Right atrium auricular region (tissue), 2 donors: ENCODE data around the gene RAP1GAP. TPM values are rescaled to one million over a fixed set of nuclear protein-coding genes. Genes with fewer than 3 reads are reported as not detected.

Experiments used
- DNase-seq: peaks from one replicate; pipeline ENCODE4 v3.0.0-alpha.2; 2019; ENCODE audit warnings: low spot score
- H3K27ac ChIP-seq, 2 donors: fragments of 200-600 bp; sonication (generic); 1 replicate in 1 of 2; 2 replicates in 1 of 2; pipeline ENCODE4 v1.5.1; 2016 to 2019
- H3K27me3 ChIP-seq, 2 donors: fragments of 200-600 bp; sonication (generic); one replicate each; pipeline versions ENCODE4 v1.5.1 to v1.6.0; 2017 to 2019
- H3K36me3 ChIP-seq: fragments of 200-600 bp; sonication (generic); one replicate; pipeline ENCODE4 v1.5.1; 2016
- H3K4me1 ChIP-seq, 2 donors: fragments of 200-600 bp; sonication (generic); one replicate each; pipeline versions ENCODE4 v1.5.1 to v1.6.0; 2017 to 2019
- H3K4me3 ChIP-seq, 2 donors: fragments of 200-600 bp; sonication (generic); 1 replicate in 1 of 2; 2 replicates in 1 of 2; pipeline ENCODE4 v1.5.1; 2017 to 2019; ENCODE audit warnings: mild to moderate bottlenecking in 1 of 2, moderate library complexity in 1 of 2
- H3K9me3 ChIP-seq, 2 donors: fragments of 200-600 bp; sonication (generic); one replicate each; pipeline ENCODE4 v1.5.1; 2019
- total RNA-seq, 2 donors: library from RNA; depleted of rRNA; stranded (reverse); fragments of >200 nt; gene quantifications; one replicate each; pipeline ENCODE4 v1.1.0, GENCODE V29; 2016
- TF ChIP-seq, protein P1 (sequence below), 2 donors: fragments of 200-600 bp; sonication (generic); IDR thresholded peaks; one replicate each; pipeline ENCODE4 v1.5.1; 2019; ENCODE audit warnings: antibody characterized with exemption in 2 of 2

RAP1GAP gene
- total RNA-seq, 2 donors from 2014 or later: 4.0 to 8.4 TPM

DNA sequence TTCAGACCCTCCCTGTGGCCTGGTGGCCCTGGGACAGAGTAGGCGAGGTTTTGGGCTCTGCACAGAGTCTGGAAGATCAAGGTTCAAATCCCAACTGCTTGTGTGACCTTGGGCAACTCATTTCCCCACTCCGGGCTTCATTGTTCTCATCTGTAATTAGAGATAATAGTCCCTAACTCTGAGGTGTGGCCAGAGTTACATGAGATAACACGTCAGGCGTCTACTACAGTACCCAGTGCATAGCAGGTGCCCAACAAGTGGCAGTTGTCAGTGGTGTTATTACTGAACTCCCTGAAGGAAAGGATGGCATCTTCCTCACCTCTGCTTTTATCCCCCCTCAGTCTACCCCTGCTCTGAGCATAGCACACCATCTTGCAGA, 20.8 kb downstream of the RAP1GAP start:
- Histone ChIP-seq H3K27ac (no peak overlapping the region), H3K4me3 (no peak overlapping the region), H3K9me3 (no peaks in the 10 kb centered on the region), H3K27me3 (no peaks in the 10 kb centered on the region), H3K4me1 (peaks cover 0 to 10% of the 10 kb centered on the region in 2 donors), H3K36me3 (no peaks in the 10 kb centered on the region)
- TF ChIP-seq, protein P1, sequence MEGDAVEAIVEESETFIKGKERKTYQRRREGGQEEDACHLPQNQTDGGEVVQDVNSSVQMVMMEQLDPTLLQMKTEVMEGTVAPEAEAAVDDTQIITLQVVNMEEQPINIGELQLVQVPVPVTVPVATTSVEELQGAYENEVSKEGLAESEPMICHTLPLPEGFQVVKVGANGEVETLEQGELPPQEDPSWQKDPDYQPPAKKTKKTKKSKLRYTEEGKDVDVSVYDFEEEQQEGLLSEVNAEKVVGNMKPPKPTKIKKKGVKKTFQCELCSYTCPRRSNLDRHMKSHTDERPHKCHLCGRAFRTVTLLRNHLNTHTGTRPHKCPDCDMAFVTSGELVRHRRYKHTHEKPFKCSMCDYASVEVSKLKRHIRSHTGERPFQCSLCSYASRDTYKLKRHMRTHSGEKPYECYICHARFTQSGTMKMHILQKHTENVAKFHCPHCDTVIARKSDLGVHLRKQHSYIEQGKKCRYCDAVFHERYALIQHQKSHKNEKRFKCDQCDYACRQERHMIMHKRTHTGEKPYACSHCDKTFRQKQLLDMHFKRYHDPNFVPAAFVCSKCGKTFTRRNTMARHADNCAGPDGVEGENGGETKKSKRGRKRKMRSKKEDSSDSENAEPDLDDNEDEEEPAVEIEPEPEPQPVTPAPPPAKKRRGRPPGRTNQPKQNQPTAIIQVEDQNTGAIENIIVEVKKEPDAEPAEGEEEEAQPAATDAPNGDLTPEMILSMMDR (IDR thresholded peaks at IDR 0.05): no peak
- DNase-seq: no peak

- Histone ChIP-seq H3K27me3 (no peaks in the 10 kb centered on the region), H3K4me3 (no peak overlapping the region), H3K4me1 (peaks cover 0 to 10% of the 10 kb centered on the region in 2 donors), H3K9me3 (no peaks in the 10 kb centered on the region), H3K36me3 (no peaks in the 10 kb centered on the region), H3K27ac (no peak overlapping the region)
- TF ChIP-seq, protein P1 (IDR thresholded peaks at IDR 0.05): no peak
- no peak for DNase-seq
Measured at GRCh38 chr1:21647431-21648351, 21.5 kb downstream of the RAP1GAP start.

DNA sequence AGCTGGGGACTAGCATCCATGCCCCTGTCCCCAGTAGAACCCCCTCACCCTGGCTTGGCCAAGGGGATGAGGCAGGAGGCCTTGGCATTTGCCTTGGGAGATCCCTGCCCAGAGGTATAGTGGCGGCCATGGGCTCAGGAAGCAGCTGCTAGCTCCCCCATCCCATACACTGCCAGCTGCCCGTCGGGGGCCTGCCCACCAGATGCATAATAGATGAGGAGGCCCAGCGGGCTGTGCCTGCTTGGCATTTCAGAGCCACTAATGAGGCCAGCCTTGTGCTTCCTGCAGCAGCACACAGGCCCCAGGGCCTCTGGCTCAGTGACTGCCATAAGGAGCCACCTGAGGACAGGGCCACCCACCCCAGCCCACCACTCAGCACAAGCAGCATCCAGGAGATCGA, 23.6 kb downstream of the RAP1GAP start:
- H3K4me1 ChIP-seq: peaks cover 0 to under 1% of the 10 kb centered on the region in 2 donors
- DNase-seq: no peak
- H3K36me3 ChIP-seq: no peaks in the 10 kb centered on the region
- H3K9me3 ChIP-seq: no peaks in the 10 kb centered on the region
- H3K27ac ChIP-seq: no peak overlapping the region
- TF ChIP-seq, protein P1 (IDR thresholded peaks at IDR 0.05): no peak
- H3K4me3 ChIP-seq: no peak overlapping the region
- no peaks in the 10 kb centered on the region for H3K27me3 ChIP-seq

- peaks cover 0 to under 1% of the 10 kb centered on the region in 2 donors for H3K4me1 ChIP-seq
- H3K9me3 ChIP-seq: no peaks in the 10 kb centered on the region
- DNase-seq: no peak
- TF ChIP-seq, protein P1 (IDR thresholded peaks at IDR 0.05): no peak
- H3K4me3 ChIP-seq: no peak overlapping the region
- H3K27ac ChIP-seq: no peak overlapping the region
- no peaks in the 10 kb centered on the region for H3K27me3 ChIP-seq
- no peaks in the 10 kb centered on the region for H3K36me3 ChIP-seq
Measured at GRCh38 chr1:21644906-21645305, 24.3 kb downstream of the RAP1GAP start.

- Histone ChIP-seq H3K4me1 (peaks cover 0 to 6% of the 10 kb centered on the region in 2 donors), H3K9me3 (no peaks in the 10 kb centered on the region), H3K36me3 (no peaks in the 10 kb centered on the region), H3K27me3 (no peaks in the 10 kb centered on the region), H3K4me3 (no peak overlapping the region), H3K27ac (no peak overlapping the region)
- TF ChIP-seq, protein P1 (IDR thresholded peaks at IDR 0.05): no peak
- no peak for DNase-seq
Measured at GRCh38 chr1:21644348-21644747, 24.8 kb downstream of the RAP1GAP start.
